CD4-positive, alpha-beta T cell treated with Interferon gamma for 1 hour (primary cell): ENCODE measurements around the gene CD44.

ENCODE experiments used
- DNase-seq: peaks from one replicate; pipeline ENCODE4 v3.0.0-alpha.2; 2020

The CD44 gene

DNA sequence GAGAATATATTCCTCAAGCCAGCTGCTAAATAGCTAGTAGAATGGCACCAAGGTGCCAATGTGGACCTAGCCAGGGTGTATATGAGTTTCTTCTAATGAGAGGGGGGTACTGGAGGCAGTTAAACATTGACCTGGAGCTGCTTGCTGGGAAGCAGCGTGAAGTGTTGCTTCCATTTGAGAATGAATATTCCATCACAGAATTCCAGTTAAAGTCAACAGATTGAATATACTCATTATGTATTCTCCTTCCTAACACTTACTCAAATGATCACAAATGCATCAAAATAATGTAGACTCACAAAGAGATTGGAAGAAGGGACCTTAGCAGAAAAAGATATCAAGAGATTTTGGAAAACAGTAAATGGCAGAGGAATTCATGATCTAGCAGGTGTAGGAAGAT, 102.1 kb downstream of the CD44 start:
- DNase-seq: no peak

DNA sequence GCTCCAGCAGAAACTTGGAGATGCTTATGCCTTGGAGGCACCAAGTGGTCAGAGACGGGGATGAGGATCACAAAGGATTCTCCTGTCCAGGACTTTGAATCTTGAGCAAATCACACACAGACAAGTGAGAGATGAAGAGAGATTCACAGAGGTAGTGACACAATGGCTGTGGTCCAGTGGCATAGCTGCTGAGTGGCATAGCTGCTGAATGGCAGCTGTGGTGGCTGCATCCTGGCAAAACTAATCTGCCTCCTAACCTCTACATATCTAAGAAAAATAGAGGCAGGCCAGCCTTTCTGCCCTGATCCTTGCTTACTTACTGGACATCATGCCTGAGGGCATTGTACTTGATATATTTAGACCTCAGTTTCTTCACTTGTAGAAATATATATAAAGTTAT, 102.6 kb downstream of the CD44 start:
- DNase-seq: no peak

DNA sequence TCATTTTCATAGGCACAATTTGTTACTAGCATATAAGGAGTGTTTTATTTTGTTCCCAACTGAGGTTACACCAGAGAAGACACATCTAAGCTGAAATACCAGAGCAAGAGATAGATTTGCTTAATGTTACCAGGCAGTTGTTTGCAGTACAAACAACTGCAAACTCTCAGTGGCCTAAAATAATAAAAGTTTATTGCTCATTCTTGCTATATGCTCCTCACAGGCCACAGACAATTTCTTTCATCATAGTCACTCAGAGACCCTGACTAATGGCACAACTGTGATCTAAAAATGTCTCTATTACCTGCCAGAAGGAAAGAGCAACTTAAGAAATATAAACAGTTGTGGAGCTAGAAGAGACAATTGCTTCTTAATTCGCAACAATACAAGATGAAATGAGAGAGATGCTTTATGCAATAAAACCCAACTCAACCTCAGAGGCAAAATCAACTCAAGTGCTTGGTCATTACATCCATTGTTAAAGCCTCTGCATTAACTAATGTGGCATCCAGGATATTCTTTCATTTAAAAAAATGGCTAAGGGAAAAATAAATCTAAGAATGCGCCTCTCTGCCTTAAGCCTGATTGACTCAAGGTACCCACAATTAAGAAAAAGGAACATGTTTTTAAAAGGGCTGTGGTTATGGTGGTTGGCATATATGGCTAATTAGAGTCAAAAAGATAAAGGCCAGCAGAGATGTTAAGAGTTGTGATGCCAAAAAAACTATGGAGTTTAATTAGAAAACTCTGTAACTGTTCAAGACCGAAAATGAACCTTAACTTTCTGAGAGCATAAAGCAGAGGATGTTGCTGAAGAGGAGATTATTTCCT, 103.7 kb downstream of the CD44 start:
- no peak for DNase-seq

DNA sequence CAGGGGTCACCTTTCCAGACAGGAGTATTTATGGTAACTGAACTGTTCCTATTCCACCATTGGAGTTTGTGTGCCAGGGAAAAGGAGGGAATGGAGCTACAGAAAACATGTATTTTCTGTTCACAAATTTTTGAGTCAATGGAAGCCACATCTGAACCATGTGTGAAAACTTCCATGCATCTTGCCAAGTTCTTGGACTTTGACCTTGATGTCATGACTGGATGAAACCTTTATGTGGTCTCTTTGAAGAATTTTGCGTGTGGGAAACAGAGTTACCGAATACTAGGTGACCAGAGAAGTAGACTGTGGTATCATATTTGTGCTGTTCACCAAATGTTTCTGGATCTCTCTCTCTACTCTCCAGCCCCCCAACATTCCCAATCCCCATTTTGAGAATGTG, 104.8 kb downstream of the CD44 start:
- DNase-seq: no peak

DNA sequence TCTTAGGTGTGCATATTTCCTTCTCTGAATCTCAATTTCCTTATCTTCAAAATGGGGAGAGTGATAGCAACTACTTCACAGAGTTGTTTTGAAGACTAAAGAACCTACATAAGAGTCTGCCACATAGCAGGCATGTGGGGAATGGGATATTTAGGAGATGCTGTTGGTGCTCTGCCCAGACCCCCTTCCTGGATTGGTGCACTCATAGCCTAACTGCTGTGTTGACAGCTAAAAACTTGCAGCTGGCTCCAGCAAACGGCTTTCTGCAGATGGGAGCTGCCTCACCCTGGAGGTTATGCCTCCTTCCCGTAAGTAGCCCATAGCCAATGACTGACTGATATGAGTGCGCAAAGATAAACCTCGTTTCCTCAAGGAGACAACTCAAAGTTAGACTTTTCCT, 106.1 kb downstream of the CD44 start:
- no peak for DNase-seq

DNA sequence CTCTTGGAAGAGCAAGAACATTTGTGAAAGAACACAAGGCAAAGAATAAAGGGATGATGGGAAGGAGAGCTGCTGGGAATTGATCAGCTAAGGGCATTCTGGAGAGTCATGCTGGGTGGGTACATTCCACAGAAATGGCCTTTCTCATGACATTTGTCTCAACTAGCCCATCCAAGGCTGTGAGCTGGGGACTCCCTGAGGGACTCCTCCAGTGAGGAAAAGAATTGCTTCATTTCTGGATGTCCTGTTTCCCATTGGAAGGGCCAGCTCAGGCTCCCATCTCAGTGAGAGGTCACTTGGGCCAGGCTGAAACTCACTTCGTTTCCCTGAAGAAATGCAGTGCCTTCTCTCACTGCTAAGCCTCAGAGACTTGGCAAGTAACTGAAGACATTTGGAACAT, 106.8 kb downstream of the CD44 start:
- no peak for DNase-seq

DNA sequence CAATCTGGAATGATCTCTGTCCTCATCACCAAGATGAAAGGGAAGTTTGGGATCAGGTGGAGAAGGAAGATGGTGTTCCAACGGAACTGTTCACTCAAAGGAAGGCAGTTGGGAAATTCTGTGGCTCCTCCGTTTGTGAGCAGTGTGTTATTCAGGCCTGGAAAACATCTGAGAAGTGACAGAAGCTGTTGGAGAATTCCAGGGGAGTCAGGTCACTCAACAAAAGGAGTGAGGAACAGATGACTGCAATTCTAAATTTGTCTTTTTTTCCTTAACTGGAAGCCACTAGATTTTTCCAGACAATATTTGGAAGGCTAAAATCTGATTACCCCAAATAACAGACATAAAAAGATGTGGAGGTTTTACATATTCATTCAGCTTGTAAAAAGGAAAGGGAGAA, 107.8 kb downstream of the CD44 start:
- DNase-seq: no peak

DNA sequence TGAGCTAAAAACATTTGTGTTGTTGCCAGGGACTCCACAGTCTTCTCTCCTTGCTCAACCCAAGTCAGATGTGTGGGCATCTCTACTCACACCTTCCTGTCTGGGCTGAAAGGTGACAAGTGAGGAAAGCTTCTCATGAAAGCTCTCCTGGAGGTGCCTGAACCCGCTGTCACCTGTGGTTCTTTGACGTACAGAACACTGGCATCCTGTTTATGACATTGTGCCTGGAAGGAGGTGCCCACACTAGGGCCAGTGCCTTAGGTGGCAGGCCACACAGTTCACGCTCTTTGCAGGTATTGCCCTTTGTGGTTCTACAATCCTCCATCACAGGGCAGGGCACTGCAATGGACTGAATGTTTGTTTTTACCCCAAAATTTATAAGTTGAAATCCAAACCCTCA, 108.5 kb downstream of the CD44 start:
- DNase-seq: peak; percentile 89

DNA sequence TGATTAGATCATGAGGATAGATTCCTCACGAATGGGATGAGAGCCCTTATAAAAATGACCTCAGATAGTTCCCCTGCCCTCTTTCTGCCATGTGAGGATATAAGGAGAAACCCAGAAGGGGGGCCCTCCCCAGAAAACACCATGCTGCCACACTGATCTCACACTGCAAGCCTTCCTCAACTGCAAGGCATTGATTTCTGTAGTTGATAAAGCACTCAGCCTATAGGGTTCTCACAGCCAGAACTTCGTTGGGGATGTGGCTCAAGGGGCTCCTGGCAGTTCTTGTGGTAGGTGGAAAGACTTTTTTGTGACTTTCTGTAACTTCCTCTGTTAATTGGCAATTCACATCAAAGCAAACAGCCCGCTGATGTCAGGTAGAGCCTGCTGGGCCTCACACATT, 108.9 kb downstream of the CD44 start:
- peak; percentile 38 for DNase-seq

DNA sequence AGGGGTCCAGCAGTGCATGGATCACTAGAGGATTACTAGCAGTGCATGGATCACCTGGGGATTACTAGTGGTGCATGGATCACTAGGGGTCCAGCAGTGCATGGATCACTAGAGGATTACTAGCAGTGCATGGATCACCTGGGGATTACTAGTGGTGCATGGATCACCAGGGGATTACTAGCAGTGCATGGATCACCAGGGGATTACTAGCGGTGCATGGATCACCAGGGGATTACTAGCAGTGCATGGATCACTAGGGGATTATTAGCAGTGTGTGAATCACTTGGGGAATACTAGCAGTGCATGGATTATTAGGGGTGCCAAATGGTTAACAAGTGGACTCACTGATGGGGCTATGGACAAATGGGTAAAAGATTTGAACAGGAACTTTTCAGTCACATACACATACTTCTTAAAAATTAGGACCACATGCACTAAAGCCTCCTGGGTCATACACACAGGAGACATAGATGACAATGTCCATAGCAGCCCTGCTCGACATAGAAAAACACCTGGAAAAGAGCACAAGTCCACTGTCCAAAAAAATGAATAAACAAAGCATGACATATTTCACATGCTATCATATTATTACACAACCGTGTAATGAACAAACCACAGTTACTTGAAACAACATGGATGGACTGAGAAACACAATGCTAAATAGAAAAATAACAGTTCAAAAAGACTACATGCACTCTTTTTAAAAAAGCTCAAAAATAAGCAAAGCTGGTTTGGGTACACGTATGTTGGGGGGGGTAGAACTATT, 109.8 kb downstream of the CD44 start:
- no peak for DNase-seq

DNA sequence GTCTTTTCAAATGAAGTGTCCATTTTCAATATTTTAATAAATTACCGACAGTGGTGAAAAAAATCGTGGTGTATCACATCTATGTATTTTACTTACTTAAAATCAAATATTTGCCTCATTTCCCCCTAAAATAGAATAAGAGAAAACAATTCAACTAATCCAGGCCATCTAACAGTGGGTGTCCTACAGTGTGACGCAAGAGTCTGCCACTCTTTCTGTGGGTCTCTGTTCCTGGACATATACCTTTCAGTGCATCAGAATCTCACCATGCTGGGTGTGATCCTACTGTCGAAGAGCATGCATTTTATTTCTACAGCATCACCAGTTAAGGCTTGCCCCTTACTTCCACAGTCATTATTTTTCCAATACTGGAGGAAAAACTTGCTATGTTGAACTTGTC, 111.2 kb downstream of the CD44 start:
- DNase-seq: no peak

DNA sequence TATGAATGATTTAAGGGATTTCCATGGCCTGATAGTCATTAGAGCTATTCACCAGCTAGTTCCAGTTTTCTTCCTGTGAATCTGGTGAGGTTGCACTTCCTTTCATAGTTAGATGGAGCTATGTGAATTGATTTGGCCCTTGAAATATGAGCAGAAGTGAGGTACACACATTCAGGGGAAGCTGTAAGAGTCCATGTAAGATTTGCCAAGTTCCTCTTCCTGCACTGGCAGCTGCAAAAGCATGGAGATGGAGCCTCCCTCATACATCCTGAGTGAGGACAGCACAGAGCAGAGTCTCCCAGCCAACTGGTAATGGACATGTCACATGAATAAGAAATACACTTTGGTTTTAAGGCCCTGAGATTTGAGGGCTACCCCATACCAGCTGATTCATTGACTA, 111.7 kb downstream of the CD44 start:
- DNase-seq: no peak

DNA sequence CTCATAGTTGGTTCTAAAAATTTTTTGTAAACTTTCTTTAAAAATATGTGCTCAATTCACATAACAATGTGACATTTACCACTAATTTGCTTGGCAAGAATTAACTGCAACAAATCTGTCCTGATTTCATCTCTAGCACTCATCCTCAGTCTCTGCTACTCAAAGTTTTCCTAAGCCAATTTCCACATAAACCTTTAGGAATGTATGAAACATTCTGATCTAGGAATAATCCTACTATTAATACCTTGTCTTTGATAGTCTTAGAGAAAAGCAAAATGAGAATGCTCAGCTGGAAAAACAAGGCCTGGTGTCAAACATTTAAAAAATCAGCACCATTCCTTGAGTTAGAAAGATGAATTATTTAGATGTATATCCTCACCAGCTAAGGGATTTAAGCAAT, 114.3 kb downstream of the CD44 start:
- no peak for DNase-seq

DNA sequence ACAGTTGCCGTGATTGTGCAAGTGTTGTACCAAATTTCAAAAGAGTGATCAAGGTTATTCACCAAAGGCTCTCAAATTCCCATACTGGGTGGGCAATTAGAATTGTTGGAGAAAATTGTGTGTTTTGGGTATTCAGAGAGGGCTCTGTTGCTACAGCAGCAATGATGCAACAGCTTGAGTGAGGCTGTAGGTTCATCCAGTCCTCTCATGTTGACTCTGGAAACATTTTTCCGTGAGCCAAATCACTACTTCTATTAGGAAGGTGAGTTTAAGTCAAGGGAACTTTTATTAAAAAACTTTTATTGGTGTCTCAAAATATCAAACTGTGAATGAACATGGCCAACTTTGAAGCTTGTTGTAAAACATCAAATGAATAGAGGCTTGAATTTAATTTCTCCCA, 116.5 kb downstream of the CD44 start:
- no peak for DNase-seq

DNA sequence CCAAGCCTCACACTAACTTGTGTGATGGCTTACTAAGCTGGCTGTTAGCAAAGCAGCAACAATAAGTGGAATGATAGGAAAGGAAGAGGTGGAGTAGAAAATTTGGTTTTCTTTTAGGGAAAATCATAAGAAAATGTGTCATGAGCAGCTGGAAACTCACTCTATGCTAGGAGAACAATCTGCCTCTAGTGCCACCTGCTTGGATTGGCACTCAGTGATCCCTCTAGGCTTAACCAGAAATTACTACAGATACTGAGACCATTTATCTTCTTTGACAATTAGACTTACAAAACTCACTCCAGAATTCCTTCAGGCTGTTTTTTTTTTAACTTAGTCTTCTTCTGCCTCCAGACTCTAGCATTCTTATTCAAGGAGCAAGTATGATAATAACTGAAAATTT, 117.3 kb downstream of the CD44 start:
- DNase-seq: no peak

DNA sequence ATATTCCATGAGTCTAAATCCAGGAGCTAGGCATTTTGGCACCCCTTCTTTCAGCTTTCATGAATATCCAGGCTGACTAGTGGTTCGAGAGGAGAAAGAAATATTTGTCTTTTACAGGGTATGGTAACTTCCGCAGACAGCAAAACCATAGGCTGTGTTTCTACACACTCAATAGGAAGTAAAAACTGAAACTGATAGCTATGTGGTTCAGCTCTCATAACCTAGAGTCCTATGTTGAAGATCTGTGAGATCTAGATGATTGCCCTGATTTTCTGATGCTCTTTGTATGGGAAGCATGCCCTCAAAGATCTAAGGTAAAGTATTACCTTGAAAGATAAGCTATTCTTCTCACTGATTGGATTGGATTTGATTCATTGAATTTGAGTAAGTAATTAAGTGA, 118.3 kb downstream of the CD44 start:
- no peak for DNase-seq

DNA sequence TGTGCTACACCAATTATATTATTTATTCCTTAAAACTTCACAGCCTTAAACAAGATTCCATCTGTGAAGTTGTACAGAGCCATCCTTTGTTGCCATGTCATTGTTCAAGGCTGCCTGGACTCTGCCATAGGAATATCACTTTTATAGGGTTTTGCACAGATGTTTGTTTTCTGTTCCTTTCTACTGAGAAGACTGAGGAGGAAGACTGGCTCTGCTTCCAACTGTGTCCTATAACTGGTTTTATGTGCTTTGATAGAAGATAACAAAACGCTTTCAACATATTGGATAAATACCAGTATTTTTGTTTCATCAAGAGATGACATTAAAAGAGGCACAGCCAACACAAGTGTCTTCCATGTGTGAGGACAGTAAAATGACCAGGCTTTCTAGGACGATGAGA, 120.6 kb downstream of the CD44 start:
- DNase-seq: no peak

DNA sequence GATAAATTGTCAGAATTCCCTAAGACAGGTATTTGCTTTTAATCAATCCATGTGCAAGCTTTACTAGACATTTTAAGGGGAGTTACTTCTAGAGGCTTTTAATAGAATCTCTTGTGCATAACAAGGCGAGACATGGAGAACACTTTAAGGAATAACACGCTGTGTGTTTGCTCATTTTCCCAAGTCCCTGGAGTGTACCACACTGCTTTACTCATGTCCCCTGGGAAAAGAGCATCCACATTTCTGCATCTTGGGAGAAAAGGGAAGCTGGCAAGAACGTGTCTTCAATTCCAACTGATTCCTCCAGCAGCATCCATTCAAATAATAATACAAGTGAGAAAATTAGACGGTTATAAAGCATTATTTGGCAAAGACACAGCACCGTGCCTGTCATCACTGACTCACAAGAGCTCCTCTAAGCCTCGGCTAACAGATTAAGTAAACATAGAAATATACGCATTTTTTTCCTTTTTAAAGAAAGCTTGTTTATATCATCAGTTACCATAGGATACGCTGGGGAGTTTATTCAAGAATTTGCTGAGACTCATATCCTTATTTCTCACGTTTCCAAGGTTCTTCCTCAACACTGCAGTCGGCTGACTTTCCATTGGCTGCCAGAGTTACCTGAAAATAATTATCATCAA, 121.5 kb downstream of the CD44 start:
- DNase-seq: no peak

DNA sequence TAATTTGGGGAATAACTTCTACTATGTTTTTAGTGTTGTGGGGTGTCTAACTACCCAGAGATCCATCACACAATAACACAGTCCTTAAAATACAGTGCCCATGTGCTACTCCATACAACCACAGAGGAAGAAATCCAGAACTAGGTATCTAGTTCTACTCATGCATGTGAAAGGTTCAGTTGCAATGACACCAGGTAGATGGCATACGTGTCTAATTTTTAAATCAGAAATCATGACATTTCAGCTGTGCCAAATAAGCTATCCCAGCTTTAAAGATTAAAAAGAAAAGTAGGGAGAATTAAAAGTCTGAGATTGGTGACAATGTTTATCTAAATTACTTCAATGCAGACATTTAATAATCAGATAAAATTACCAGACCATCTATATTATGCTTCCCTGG, 122.2 kb downstream of the CD44 start:
- no peak for DNase-seq

DNA sequence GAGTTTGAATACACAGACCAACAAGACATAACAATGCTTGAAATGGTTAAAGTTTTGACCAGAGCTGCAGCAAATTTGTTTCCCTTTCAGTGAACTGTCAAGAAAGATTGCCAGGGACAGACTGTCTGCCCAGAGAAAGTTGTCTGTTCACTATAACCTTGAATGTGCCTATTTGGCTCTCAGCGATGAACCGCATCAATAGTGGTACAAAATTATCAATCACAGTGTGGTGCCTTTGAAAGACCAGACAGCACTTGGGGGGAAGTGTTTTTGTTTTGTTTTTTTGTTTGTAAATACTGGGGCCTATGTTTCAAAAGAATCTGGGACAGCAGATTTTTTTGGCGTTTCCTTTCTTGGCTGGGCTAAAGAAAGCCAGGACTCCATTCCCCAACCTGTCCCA, 123.1 kb downstream of the CD44 start:
- no peak for DNase-seq

DNA sequence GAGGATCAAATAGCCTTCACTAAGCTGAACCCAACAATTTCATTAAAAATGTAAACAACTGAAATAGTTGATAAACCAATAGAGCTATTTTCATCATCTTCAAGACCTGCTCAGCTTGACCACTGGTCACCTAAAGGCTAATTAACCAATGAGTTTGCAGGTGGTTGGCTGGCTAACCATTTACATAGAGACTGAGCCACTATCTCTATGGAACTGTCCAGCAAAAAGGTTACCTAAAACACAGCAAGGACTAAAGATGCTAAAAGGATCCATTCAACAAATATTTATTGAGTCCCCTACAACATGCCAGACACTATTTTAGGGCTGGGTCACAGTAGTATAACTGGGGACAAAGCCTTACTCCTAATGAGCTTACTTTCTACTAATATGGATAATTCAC, 123.8 kb downstream of the CD44 start:
- no peak for DNase-seq

DNA sequence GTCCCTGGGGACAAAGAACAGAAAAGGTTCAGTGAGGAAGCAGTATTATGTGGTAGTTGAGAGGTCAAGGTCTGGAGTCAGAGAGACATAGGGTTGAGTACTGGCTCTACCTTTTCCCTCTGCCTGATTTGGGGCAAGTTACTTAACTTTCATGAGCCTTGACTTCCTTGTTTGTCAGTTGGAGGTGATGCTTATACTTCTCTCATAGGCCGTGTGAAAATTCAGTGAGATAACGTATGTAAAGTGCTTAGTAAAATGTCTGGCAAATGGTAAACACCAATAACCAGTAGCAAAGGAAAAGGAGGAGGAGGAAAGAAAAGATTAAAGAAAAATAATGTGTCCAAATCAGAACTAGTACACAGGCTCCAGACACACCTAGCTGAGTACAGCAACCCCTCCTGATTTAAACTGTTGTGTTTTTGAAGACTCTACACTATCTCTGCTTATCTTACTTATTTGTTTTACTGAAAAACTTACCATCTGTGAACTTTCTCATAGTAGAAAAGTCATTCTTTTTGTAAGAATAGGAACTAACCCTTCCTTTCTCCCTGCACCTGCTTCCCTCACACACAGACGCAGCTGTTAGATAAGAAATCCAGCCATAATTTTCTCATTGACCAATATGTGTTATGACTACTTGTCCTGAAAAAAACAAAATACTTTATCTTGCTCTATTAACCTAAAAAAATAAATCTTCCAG, 126.9 kb downstream of the CD44 start:
- DNase-seq: no peak

DNA sequence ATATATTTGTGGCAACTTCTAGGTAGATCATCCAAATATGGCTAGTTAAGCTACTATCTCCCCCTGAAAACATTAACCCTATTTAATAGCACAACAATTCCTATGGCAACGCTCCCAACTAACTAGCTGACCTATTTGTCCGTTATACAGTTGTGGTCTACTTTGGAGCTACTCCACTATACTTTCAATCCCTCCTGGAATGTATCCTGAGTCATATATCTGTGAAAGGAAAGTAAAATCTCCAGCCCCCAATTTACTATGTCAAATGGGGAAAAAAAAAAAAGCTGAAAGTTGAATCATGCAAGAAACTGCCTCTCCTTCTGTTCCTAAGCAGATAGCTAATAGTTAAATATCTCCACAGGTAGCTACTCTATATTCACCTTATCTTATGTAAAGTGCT, 128.5 kb downstream of the CD44 start:
- no peak for DNase-seq

DNA sequence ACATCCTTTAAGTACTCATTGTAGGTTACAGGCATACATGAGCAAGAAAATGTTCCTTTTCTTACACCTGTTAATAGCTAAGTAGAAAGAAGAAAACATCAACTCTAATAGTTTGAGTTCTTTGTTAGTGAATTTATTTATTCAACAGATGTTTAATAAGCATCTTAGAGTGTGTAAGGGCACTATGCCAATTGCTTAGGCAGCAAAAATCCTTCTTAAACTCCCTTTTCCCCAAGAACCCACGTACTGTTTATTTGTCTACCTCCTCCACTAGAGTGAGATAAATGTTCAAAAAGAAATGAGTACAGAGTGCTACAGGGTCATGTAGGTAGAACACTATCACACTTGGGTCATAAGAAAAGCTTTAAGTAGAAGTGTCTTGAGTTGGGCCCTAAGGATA, 131.4 kb downstream of the CD44 start:
- no peak for DNase-seq
